Mesodermal cell (in vitro differentiated cells): ENCODE data around the gene FBXO44.

Experiments
- H3K27ac ChIP-seq: 2 replicates; pipeline ENCODE4 v1.7.0; 2013; ENCODE audit warnings: mild to moderate bottlenecking, low read depth, low read length, moderate library complexity; ENCODE audit not compliant: severe bottlenecking
- H3K36me3 ChIP-seq: 2 replicates; pipeline ENCODE4 v1.7.1; 2013; ENCODE audit warnings: mild to moderate bottlenecking, low read length, moderate library complexity; ENCODE audit not compliant: control insufficient read depth, insufficient read depth
- H3K4me1 ChIP-seq: one replicate; pipeline ENCODE4 v1.7.1; 2013; ENCODE audit warnings: mild to moderate bottlenecking, low read length; ENCODE audit not compliant: insufficient read depth, control insufficient read depth, poor library complexity, severe bottlenecking
- H3K4me3 ChIP-seq: 2 replicates; pipeline ENCODE4 v1.7.0; 2013; ENCODE audit warnings: low read length, control low read depth, mild to moderate bottlenecking; ENCODE audit not compliant: insufficient read depth, poor library complexity, severe bottlenecking; ENCODE audit errors: extremely low read depth
- H3K9me3 ChIP-seq: 2 replicates; pipeline ENCODE4 v1.7.1; 2013; ENCODE audit warnings: mild to moderate bottlenecking, low read length, moderate library complexity; ENCODE audit not compliant: control insufficient read depth
- WGBS, 2 experiments: methylation state at CpG; one replicate each; pipeline ENCODE4 v1.1.5; 2013; ENCODE audit warnings: missing lambda C conversion rate in 2 of 2; ENCODE audit not compliant: insufficient coverage in 2 of 2; 5-methylcytosine and 5-hydroxymethylcytosine counted together

The FBXO44 gene

GRCh38 chr1:11690397-11691301, 36.0 kb downstream of the FBXO44 start:
- WGBS, 2 experiments: 2 to 3% methylated on average over 38 of the region's 64 CpGs
- peak overlapping the region; percentile 63 for H3K4me3 ChIP-seq
- H3K36me3 ChIP-seq: no peaks in the 10 kb centered on the region
- H3K9me3 ChIP-seq: no peaks in the 10 kb centered on the region
- peaks cover 17% of the 10 kb centered on the region for H3K4me1 ChIP-seq
- peak overlapping the region; percentile 73 for H3K27ac ChIP-seq

- no peaks in the 10 kb centered on the region for H3K9me3 ChIP-seq
- 0% methylated on average over 34 to 47 of the region's 78 CpGs for WGBS, 2 experiments
- H3K4me1 ChIP-seq: peaks cover 17% of the 10 kb centered on the region
- no peaks in the 10 kb centered on the region for H3K36me3 ChIP-seq
- H3K4me3 ChIP-seq: peak within 1 kb of the TSS; percentile 63
- peak within 1 kb of the TSS; percentile 73 for H3K27ac ChIP-seq
Observed at GRCh38 chr1:11691302-11691914, 36.7 kb downstream of the FBXO44 start, which contains the start of gene DRAXIN. TSS of gene DRAXIN (plus strand) at chr1:11691710. CDS start at chr1:11706259, 14,549 bp downstream.

- peak overlapping the region; percentile 73 for H3K27ac ChIP-seq
- 7 to 8% methylated on average over 42 to 51 of the region's 64 CpGs for WGBS, 2 experiments
- H3K4me1 ChIP-seq: peaks cover 17% of the 10 kb centered on the region
- H3K9me3 ChIP-seq: no peaks in the 10 kb centered on the region
- no peaks in the 10 kb centered on the region for H3K36me3 ChIP-seq
- peak overlapping the region; percentile 63 for H3K4me3 ChIP-seq
Observed at GRCh38 chr1:11691928-11692711, 37.4 kb downstream of the FBXO44 start.

- no peak overlapping the region for H3K27ac ChIP-seq
- 50 to 68% methylated on average over 6 of the region's 6 CpGs for WGBS, 2 experiments
- no peaks in the 10 kb centered on the region for H3K9me3 ChIP-seq
- peaks cover 17% of the 10 kb centered on the region for H3K4me1 ChIP-seq
- peak overlapping the region; percentile 63 for H3K4me3 ChIP-seq
- H3K36me3 ChIP-seq: no peaks in the 10 kb centered on the region
Observed at GRCh38 chr1:11693024-11693590, 38.4 kb downstream of the FBXO44 start.

- Histone ChIP-seq H3K27ac (no peak overlapping the region), H3K9me3 (no peaks in the 10 kb centered on the region), H3K36me3 (no peaks in the 10 kb centered on the region), H3K4me3 (no peak overlapping the region), H3K4me1 (peaks cover 17% of the 10 kb centered on the region)
- 62 to 63% methylated on average over 3 to 4 of the region's 5 CpGs for WGBS, 2 experiments
Observed at GRCh38 chr1:11693917-11694316, 39.2 kb downstream of the FBXO44 start.

GRCh38 chr1:11695861-11696260, 41.2 kb downstream of the FBXO44 start:
- Histone ChIP-seq H3K4me1 (peaks cover 6% of the 10 kb centered on the region), H3K27ac (no peak overlapping the region), H3K4me3 (no peak overlapping the region), H3K36me3 (no peaks in the 10 kb centered on the region), H3K9me3 (no peaks in the 10 kb centered on the region)
- 76 to 81% methylated on average over 5 to 6 of the region's 6 CpGs for WGBS, 2 experiments

GRCh38 chr1:11697188-11697892, 42.7 kb downstream of the FBXO44 start:
- Histone ChIP-seq H3K27ac (no peak overlapping the region), H3K4me3 (no peak overlapping the region), H3K36me3 (no peaks in the 10 kb centered on the region), H3K4me1 (peaks cover 6% of the 10 kb centered on the region), H3K9me3 (no peaks in the 10 kb centered on the region)
- WGBS, 2 experiments: 77 to 81% methylated on average over 7 to 8 of the region's 8 CpGs

- H3K36me3 ChIP-seq: no peaks in the 10 kb centered on the region
- H3K4me1 ChIP-seq: peaks cover 5% of the 10 kb centered on the region
- no peak overlapping the region for H3K4me3 ChIP-seq
- H3K27ac ChIP-seq: no peak overlapping the region
- no peaks in the 10 kb centered on the region for H3K9me3 ChIP-seq
- 100% methylated on average over 4 of the region's 5 CpGs; no CpG with 5 or more reads in 1 of the 2 experiments for WGBS, 2 experiments
Observed at GRCh38 chr1:11697893-11698210, 43.2 kb downstream of the FBXO44 start.

- Histone ChIP-seq H3K4me3 (no peak overlapping the region), H3K27ac (no peak overlapping the region), H3K4me1 (no peaks in the 10 kb centered on the region), H3K9me3 (no peaks in the 10 kb centered on the region), H3K36me3 (no peaks in the 10 kb centered on the region)
- 63 to 72% methylated on average over 22 of the region's 34 CpGs for whole genome bisulfite sequencing, 2 experiments
Observed at GRCh38 chr1:11700601-11701467, 46.2 kb downstream of the FBXO44 start.
